HG02973 (cell line): Measurements from ENCODE around the gene KRT81.
"Not testable (repeated sequence)": the region's sequence is repeated elsewhere in the genome, so short reads cannot be mapped to it uniquely, and the experiment has no call there.

Experiments
- ATAC-seq: cut with Tn5 transposase; IDR thresholded peaks from one replicate; pipeline ENCODE4 v1.9.1; 2021; ENCODE audit warnings: moderate library complexity; ENCODE audit not compliant: unreplicated experiment

KRT81 gene

DNA sequence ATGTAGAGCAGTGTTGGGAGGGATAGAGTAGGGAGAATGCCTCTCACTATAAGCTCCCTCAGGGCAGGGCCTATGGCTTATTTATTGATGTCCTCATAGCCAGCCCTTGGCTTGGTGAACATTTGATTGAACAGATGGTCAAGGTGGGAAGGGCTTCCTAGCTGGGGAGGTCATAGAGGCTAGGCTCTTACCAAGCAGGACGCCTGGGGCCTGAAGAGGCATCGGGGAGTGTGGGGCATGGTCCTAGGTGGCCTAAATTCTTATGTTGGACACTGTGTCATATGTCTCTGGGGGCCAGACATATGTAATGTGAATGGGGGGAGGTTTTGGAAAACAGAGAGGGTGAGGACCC, 34.8 kb downstream of the KRT81 start:
- ATAC-seq = no peak

DNA sequence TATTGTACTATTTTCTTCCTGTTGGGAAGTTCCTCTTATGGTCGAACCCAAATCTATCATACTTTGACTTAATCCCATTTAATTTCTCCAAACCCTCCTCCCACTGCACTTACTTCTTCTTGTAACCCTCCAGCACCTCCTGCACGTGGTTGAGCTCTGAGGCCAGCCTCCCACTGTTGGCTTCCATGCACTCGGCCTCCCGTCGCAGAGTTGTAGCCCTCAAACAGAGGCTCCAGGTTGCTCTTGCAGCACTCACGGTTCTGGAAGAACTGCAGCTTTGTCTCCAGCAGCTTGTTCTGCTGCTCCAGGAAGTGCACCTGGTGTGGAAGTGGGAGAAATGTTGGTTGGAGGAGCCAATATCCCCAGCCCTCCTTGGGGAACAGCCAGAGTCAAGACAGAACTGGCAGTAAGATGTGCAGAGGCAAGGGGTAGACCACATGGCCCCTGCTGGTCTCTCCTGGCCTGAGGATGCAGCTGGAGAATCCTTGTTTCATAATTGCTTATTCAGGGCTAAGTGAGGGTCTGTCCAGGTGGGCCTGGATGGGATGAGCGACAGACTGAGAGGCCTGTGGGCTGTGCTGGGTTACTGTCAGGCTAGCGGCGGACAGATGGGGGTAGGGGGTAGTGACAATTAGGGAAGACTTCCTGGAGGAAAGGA, 35.3 kb downstream of the KRT81 start:
- no peak for ATAC-seq

DNA sequence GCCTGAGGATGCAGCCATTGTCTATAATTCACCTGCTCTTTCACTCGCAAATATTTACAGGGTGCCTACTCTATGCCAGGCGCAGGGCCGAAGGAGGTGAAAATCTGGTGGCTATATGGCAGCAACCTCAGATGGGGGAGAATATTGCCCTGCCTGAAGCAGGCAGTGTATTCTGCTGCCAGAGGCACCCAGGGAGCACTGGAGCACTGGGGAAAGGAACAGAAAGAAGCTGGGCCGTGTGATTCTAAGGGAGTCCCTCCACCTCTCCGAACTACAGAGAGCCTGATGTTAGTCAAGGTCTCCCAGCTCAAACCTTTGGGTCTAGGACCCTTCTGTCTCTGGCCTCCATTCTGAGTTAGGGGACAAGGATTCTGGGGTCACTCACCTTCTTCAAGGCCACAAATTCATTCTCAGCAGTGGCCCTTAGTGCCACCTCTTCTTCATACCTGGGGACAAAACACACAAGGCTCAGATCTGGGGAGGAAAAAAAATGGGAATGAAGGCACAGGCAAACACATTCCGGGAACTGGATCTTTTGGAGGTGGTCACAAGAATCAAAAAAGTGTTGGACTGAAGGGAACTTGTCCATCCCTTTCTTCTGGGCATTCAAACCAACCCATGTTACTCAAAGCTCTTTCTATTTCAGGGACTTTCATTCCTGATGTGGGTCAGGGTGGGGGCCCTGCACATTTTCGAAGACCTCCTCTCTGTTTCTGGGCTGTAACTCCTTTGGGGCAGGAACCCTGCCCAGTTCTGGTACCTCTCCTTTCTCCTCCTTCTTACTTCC, 36.2 kb downstream of the KRT81 start:
- no peak for ATAC-seq

DNA sequence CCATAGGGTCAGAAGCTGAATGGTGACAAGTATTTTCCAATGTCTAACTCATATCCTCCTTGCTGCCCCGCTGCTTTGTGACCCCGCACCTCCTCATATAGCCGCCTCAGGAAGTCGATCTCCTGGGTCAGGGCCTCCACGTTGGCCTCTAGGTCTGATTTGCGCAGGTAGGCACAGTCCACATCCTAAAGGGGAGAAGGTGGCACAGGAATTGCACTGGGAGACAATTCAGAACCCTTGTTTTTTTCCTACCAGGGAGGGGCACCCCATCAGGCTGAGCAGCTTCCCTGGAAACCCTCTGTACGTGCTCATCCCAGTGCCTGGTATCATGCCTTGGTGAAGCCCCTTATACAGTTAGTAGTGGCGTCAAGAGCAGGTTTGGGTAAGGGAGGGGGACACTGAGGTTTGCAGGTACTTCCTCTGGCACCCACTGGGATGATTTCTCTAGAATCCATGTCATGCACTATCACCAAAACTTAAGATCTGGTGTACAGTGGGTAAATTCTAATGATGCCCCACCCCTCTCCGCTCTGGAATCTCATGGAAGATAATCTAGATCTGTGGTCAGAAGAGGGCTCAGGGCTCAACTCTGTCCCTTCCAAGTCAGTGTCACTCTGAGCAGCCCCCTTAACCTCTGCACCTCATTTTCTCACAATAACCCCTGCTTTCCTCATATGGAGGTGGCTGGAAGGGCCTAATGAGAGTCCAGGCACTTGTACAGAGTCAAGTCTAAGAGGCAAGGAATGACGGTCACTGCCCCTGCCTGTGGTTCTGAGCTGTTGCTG, 37.0 kb downstream of the KRT81 start:
- no peak for ATAC-seq

DNA sequence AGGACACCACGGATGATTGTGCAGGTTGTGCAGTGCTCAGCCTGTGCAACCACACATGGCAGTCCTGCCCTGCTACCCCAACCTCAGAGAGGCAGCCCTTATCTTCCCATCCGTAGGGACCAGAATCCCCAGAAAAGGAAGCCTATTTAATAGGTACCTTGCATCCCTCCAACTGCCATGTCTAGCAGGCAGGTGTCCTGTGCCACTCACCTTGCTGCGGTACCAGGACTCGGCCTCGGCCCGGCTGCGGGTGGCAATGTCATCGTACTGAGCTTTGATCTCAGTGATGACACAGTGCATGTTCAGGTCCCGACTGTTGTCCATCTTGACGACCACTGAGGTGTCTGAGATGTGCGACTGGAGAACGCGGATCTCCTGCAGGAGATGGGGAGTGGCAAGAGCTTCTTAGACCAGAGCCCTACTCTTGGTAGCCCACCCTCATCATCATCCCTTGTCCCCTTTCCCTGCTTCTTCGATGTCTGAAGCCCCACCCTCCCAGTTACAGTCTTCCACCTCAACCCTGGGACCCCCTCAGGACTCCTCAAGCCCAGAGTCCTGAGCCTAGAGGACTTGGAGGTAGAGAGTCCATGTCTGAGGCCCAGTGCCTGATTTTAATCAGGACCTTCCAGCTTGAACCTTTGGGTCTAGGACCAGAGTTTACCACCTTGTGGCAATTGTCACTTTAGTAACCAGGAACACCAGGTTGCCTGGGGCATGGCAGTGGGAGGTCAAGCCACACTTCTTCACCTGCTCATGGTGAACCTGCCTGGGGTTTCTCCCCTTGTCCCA, 37.7 kb downstream of the KRT81 start:
- ATAC-seq = no peak

DNA sequence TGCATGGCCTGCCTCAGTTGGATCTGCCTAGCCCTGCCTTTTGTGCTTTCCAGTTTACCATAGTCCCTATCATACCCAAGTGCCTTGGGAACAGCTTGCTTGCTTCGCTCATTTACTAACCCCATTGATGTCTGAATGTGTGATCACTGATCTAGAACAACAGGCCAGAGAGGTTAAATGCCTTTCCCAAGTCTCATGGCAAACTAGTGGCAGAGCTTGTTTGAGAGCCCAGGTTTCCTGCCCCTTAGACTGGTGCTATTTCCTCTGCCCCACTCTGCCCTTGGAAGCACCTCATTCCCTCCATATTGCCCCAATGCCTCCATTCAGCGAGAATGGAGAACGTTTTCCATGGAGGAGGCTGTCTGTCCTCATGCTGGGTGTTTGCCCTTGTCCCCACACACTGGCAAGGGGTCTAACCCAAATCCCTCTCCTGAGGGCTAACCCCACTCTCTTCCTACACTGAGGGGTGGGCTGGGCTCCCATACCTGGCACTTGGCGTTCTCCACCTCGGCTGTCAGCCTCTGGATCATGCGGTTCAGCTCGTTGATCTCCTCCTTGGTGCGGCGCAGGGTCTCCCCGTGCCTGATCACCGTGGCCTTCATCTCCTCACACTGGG, 38.5 kb downstream of the KRT81 start:
- no peak for ATAC-seq

DNA sequence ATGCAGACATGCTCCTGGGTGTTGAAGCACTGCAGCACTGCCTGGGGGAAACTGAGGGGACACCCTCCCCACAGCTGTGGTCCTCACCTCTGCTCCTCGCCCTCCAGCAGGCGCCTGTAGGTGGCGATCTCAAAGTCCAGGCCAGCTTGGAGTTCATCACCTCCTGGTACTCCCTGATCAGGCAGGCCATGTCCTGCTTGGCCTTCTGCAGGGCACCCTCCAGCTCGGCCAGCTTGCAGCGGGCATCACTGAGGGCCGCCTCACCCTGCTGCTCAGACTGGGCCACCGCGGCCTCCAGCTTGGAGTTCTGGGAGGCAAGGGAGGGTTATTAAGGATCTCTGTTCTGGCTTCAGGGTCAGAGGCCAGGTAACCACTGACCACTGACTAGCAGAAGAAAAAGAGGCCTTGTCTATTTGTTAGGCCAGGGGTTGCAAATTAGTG, 39.1 kb downstream of the KRT81 start:
- ATAC-seq = not testable (repeated sequence)

DNA sequence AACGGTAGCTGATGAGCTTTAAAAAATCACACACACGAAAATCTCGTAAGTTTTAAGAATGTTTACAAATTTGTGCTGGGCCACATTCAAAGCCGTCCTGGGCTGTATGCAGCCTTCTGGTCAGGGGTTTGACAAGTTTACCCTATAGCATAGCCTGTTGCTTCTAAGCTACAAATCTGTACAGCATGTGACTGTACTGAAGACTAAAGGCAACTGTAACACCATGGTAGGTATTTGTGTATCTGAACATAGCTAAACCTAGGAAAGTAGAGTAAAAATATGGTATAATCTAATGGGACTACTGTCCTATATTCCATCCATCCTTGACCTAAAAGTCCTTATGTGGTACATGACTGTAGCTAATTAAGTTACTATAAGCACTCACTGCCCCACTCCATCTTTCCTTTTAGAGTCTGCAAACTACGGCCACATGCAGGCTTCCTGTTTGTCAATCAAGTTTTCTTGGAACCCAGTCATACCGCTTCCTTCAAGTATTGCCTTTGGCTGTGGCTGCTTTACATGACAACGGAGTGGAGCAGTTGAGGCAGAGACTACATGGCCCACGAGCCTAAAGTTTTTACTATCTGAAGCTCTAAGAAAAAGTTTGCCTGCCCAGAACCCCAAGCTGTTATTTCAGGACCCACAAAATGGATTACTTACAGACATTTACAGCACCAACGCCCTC, 39.8 kb downstream of the KRT81 start:
- ATAC-seq = no peak

DNA sequence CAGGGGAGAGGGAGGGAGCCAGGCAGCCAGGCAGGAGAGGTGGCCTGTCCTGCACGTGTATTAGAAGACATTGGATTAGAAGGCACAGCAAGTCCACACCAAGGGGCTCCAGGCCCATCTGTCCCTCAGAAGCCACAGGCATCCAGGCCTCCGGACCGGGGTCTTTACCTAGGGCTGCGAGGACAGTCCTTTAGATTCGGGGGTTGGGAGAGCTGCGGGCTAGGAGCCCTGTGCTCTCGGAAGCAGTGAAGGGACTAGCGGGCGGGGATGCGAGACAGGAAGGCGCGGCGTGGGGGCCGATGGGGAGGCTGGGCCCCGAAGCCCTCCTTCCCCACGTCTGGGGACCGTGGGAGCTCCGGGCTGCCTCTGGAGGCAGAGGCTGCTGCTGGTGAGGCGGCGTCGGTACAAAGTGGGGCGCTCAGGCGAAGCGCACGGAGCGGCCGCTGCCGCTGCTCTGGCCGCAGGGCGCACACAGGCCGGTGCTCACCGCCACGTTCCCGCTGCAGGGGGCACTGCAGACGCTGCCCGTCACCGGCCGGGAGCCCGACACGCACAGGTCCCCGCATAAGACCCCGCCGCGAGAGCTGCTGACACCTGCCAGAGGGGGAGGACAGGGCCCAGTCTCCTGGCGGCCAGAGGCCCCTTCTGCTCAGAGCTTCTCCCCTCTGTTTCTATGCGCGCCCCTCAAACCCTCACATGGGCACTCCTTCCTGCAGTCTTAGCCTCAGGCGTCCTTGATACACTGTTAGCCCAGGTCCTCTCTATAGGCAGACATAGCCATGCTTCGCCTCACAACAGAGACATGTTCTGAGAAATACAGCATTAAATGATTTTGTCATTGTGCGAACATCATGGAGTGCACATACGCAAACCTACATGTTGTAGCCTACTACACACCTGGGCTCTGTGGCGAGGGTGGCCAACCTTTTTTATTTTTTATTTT, 41.0 kb downstream of the KRT81 start:
- ATAC-seq = no peak

DNA sequence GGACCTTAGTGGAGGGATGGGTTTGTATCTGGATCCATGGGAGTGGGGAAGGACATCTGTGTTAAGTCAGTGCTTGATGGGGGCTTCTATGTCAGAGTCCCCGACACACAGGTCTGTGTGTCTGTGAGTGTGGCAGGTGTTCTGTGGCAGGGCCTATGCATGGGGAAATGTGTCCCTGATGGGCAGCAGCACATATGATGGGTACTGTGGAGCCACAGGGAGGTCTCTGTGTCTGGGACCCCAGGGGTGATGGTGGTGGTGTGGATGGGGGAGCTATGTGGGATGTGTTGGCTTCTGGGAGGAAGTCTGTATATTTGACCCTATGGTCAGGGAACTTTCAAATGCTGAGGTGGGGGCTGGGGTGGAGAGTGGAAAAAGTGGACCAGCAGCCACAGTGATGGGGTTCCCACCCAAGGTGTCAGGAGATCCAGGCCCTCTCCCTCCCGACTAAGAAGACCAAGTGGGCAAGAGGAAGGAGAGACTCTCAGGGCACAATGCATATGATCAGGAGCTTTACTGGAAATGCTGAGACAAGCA, 41.8 kb downstream of the KRT81 start:
- no peak for ATAC-seq

DNA sequence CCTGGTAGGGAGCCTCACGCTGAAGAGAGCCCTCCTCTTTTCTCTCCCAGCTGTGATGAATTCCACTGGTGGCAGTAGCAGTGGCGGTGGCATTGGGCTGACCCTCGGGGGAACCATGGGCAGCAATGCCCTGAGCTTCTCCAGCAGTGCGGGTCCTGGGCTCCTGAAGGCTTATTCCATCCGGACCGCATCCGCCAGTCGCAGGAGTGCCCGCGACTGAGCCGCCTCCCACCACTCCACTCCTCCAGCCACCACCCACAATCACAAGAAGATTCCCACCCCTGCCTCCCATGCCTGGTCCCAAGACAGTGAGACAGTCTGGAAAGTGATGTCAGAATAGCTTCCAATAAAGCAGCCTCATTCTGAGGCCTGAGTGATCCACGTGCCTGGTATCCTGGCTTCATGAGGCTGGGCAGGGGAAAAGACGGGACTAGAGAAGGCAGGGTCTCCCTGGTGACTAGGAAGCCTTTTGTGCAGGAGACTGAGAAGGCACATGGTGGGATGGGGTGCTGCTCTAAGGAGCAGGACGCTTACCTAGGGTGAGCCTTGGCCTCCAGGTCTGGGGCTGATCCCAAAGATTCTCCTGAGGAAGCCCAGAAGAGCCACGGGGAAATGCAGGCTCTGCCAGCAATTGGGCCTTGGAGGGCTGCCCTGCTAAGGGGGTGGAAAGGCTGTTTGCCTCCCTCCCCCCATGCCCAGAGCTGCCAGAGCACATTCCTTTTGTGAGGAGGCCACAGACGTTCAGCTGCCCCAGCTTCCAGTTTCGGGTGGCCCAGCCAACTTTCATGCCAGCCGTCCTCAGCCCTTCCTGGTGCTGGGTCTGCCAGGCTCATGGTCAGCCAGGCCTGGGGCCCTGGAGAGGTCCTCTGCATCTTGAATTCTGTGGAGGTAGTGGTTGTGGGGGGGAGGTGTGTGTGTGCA, 42.5 kb downstream of the KRT81 start:
- no peak for ATAC-seq

DNA sequence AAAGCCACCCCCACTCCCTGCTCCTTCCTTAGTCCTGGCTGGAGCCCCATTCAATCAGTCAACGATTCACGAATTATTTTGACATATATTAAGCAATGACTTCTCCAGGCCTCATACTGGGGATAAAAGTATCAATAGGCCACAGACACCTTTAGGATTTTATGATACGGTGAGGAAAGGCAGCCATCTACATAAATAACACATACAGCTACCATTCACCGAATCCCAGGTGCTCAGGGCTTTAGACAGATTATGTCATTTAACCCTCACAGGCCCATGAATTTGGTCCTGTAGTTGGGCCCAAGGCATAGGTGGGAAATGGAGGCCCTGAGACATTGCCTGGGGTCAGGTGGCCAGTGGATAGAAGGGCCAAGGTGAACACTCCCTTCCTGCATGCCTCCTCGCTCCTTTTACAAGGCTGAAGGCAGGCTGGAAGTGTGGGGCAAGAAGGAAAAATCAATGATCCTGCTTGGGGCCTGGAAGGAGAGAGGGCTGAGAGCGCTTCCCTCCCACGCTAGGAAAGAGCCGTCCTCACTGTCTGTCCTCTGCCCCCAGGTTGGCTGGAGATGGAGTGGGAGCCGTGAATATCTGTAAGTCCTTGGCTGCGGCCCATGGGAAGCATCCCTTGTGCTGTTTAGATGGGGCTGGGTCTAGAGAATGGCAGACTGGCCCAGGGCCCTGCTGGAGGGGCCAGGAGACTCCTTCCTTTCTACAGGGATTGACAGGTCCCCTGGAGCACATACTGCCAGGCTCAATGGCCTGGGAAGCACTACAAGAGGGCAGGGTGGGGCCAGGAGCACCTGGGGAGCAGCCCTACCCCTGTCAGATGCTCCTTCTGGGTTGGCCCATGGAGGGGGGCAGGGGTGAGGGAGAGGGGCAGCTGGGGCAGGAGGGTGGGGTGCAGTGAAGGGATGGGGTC, 43.5 kb downstream of the KRT81 start:
- no peak for ATAC-seq

DNA sequence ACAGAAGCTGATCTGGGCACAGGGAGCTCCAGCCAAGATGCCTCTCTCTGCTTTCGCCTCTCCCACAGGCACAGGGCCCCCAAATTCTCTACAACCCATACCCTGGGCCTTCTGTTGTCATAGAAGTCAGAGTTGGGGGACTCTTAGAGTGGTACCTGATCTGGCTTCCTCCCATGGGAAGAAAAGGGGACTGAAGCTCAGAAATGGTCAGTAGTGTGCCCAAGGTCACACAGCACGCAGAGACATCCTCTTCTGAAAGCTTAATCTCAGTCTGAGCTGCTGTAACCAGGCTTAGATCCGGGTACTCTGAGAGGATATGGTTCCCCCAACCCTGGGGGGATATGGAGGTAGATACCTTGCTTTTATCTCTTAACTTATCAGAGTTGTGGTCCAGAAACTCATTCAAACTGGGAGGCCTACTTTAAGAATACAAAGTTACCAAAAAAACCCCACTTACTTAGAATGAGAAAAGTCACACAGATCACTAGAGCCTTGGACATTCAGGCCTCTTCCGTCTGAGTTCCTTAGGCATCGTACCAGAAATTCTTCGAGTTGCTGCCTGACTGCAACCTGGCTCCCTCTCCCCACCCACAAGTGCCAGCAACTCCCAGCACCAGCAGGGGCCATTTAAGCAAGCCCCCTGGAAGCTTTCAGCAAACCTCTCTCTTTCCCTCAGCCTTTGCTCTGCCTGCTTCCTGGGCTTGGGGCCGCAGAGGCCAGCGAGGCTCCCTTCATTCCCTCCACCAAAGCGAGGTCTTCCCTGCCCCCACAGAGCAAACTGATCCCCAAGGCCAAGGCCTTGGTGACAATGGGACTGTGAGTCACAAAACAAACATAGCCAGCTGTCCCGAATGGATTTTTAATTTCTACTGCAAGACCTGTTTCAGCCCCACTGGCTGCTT, 44.4 kb downstream of the KRT81 start:
- no peak for ATAC-seq

DNA sequence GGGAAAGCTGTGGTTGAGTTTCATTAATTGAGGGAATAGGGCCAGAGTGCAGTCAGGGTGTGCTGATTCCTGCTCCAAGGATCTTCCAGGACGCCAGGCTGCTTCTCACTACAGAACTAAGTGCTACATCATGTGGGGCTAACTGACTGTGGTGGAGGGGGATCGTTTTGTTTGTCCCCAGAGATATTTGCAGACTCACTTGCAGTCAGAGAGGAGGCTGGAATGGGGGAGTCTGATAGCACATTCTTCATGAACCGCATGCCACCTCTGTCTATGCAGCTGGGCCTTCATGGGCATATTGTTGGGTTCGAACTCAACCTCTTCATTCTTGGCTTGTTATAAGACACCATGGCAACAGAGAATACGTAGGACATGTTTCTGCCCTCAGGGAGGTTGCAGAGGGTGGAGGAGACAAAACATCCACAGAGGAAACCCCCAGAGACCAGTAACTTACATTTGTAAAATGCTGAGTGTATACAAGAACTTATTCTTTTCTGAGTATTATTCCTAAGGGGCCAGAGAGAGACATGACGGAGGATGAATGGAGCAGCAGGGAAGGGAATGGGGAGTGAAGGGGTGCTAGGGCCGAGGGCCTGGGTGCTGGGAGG, 45.3 kb downstream of the KRT81 start:
- no peak for ATAC-seq

DNA sequence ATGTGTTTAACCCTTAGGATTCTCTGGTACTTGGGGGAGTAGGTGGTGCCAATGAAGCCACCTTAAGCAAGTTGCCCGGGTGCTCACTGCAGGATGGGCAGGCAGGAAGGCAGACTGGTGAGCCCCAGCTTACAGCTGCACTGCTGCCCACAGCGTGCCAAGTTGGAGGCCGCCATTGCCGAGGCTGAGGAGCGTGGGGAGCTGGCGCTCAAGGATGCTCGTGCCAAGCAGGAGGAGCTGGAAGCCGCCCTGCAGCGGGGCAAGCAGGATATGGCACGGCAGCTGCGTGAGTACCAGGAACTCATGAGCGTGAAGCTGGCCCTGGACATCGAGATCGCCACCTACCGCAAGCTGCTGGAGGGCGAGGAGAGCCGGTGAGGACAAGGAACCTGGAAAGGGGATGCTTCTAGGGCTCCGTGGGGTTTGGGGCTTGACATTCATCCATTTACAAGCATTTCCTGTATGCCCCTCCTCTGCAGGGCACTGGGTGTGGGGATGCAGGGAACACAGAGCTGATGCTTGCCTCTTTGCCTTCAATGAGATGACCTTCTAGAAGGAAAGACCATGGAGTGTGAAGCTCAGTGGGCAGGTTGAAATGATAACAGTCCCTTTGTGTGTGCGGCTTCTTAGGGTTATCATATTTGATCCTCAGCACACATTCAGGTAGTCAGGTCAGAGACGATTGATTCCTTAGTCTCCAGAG, 45.9 kb downstream of the KRT81 start:
- ATAC-seq = no peak
